Thymus (tissue), 11 donors: Measurements from ENCODE around the gene CFAP126. TPM values are rescaled to one million over a fixed set of nuclear protein-coding genes. Genes with fewer than 3 reads are reported as not detected.
"Not testable (repeated sequence)": the region's sequence is repeated elsewhere in the genome, so short reads cannot be mapped to it uniquely, and the experiment has no call there.

Experiments used
- DNase-seq, 9 donors: peaks; one replicate each; pipeline ENCODE4 v3.0.0-alpha.2; 2013; ENCODE audit warnings: low spot score in 9 of 9, low read depth in 6 of 9, missing footprints in 1 of 9
- H3K27ac ChIP-seq, 2 donors: one replicate each; pipeline ENCODE4 v1.5.1; 2013; ENCODE audit warnings: control low read depth in 1 of 2, low read depth in 1 of 2, low read length in 1 of 2, mild to moderate bottlenecking in 1 of 2, moderate library complexity in 1 of 2
- H3K27me3 ChIP-seq, 2 donors: one replicate each; pipeline ENCODE4 v1.5.1; 2013; ENCODE audit warnings: low read length in 1 of 2; ENCODE audit not compliant: control insufficient read depth in 2 of 2, insufficient read depth in 1 of 2
- H3K36me3 ChIP-seq, 2 donors: one replicate each; pipeline ENCODE4 v1.5.1; 2013; ENCODE audit warnings: low read length in 1 of 2, mild to moderate bottlenecking in 1 of 2, moderate library complexity in 1 of 2; ENCODE audit not compliant: control insufficient read depth in 2 of 2, insufficient read depth in 2 of 2
- H3K4me1 ChIP-seq, 2 donors: one replicate each; pipeline ENCODE4 v1.5.1; 2013; ENCODE audit warnings: low read length in 2 of 2; ENCODE audit not compliant: control insufficient read depth in 2 of 2, insufficient read depth in 2 of 2
- H3K4me3 ChIP-seq, 2 donors: one replicate each; pipeline ENCODE4 v1.5.1; 2013; ENCODE audit warnings: low read length in 2 of 2, control low read depth in 1 of 2, mild to moderate bottlenecking in 1 of 2
- H3K9me3 ChIP-seq, 2 donors: one replicate each; pipeline ENCODE4 v1.5.1; 2013; ENCODE audit warnings: low read length in 1 of 2, mild to moderate bottlenecking in 1 of 2; ENCODE audit not compliant: control insufficient read depth in 2 of 2, insufficient read depth in 1 of 2
- WGBS: extraction: QIAGEN DNeasy Blood & Tissue Kit; methylation state at CpG from one replicate; pipeline ENCODE4 v1.1.7; 2013; 5-methylcytosine and 5-hydroxymethylcytosine counted together
- polyA plus RNA-seq: library from polyadenylated mRNA; stranded (reverse); fragments of 200-250 nt; gene quantifications from one replicate; pipeline ENCODE4 v1.2.3, GENCODE V29; 2013
- total RNA-seq: library from RNA; stranded (reverse); fragments of 120-200 nt; gene quantifications from one replicate; pipeline ENCODE4 v1.2.4, GENCODE V29; 2013
- donor health status: healthy.

The CFAP126 gene
- total and polyA plus RNA-seq, 2 donors: 0.09 to 1.0 TPM

GRCh38 chr1:161389158-161389557 lies 21.5 kb upstream of the CFAP126 start:
- peak overlapping the region; percentile 48 to 85 for H3K4me3 ChIP-seq
- peak overlapping the region in 1 of 2 donors; percentile 87 for H3K27ac ChIP-seq
- 84% methylated on average over 16 of the region's 16 CpGs for whole genome bisulfite sequencing
- H3K9me3 ChIP-seq, H3K27me3 ChIP-seq, DNase-seq, H3K36me3 ChIP-seq: not testable (repeated sequence)
- H3K4me1 ChIP-seq: peaks cover 8 to 12% of the 10 kb centered on the region in 2 donors

GRCh38 chr1:161388639-161389038 lies 21.0 kb upstream of the CFAP126 start:
- Histone ChIP-seq H3K4me3 (no peak overlapping the region), H3K27me3 (peaks cover 0 to 9% of the 10 kb centered on the region in 2 donors), H3K4me1 (peaks cover 8 to 12% of the 10 kb centered on the region in 2 donors), H3K27ac (no peak overlapping the region), H3K36me3 (no peaks in the 10 kb centered on the region), H3K9me3 (no peaks in the 10 kb centered on the region)
- no peak for DNase-seq
- WGBS: 90% methylated on average over 3 of the region's 3 CpGs

- H3K27me3 ChIP-seq: no peaks in the 10 kb centered on the region
- WGBS: 56% methylated on average over 4 of the region's 4 CpGs
- H3K36me3 ChIP-seq: no peaks in the 10 kb centered on the region
- peak overlapping the region in 1 of 2 donors; percentile 38 for H3K27ac ChIP-seq
- H3K9me3 ChIP-seq: no peaks in the 10 kb centered on the region
- no peak overlapping the region for H3K4me3 ChIP-seq
- DNase-seq: peak in 7 of 9 donors; percentile 28 to 76 (median 42)
- H3K4me1 ChIP-seq: no peaks in the 10 kb centered on the region
These were observed 14.7 kb upstream of the CFAP126 start for GRCh38 chr1:161382214-161383019.

GRCh38 chr1:161381707-161382106 lies 14.0 kb upstream of the CFAP126 start:
- Histone ChIP-seq H3K36me3 (no peaks in the 10 kb centered on the region), H3K4me1 (no peaks in the 10 kb centered on the region), H3K9me3 (no peaks in the 10 kb centered on the region), H3K27me3 (no peaks in the 10 kb centered on the region), H3K4me3 (no peak overlapping the region), H3K27ac (no peak overlapping the region)
- WGBS: 58% methylated on average over 6 of the region's 6 CpGs
- DNase-seq: no peak

DNA sequence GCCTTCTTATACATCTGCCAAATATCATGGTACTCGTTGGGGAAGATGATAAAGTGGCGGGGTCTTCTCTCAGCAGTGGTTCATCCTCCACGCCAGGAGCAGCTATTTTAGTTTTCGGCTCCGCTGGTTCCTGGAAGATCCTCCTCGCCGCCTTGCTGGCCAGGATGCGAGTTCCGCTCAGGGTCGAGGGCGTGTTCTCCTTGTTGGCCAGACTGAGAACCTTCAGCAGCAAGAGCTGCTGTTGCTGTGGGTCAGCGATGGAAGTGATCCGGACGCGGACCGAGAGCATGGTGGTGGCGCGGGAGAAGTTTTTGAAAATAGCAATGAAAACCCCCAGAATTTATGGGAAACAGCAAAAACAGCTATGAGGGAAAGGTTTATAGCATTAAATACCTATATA lies 11.4 kb upstream of the CFAP126 start:
- Histone ChIP-seq H3K4me3 (peak overlapping the region in 1 of 2 donors; percentile 15), H3K4me1 (no peaks in the 10 kb centered on the region), H3K9me3 (no peaks in the 10 kb centered on the region), H3K36me3 (no peaks in the 10 kb centered on the region), H3K27ac (no peak overlapping the region), H3K27me3 (no peaks in the 10 kb centered on the region)
- peak in 1 of 9 donors; percentile 14 for DNase-seq
- 92% methylated on average over 18 of the region's 18 CpGs for WGBS

DNA sequence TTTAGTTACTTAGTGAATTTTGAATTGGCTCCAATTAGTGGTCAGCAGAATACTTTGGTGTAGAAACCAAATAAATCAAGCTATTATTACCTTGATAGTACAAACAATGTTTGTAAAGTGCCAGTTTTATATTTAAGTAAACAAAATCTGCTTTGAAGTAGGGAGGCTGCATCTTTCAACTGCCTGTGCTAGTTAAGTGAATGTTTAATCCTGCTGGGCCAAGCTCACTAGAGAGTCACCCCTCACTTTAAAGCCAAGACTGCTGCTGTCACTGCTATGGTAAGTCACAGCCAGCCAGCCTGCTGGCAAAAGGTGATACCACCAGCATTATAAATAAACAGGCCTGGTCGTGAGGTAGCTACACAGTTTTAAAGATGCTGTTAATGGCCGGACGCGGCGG lies 10.3 kb upstream of the CFAP126 start:
- H3K4me1 ChIP-seq: no peaks in the 10 kb centered on the region
- H3K27ac ChIP-seq: no peak overlapping the region
- H3K36me3 ChIP-seq: no peaks in the 10 kb centered on the region
- over 99% methylated on average over 5 of the region's 5 CpGs for WGBS
- no peak overlapping the region for H3K4me3 ChIP-seq
- H3K9me3 ChIP-seq: no peaks in the 10 kb centered on the region
- DNase-seq: no peak
- H3K27me3 ChIP-seq: no peaks in the 10 kb centered on the region

DNA sequence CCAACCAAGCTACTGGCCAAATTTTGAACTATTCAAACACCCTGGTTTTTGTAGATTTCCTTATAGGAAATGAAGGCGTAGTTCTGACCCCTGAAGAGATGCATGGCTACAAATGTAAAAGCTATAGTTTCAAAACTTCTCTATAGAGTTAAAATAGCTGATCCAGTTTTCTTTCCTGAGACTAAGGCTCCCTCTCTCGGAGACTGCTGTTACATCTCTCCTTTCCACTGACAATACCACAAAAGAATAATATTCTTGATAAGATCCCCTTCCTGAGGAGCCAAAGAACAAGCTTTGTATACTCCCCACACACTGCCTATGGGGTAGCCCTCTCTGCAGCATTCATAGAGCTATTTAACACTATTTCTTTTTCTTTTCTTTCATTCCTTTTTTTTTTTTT lies 6.7 kb upstream of the CFAP126 start:
- H3K4me1 ChIP-seq: no peaks in the 10 kb centered on the region
- H3K9me3 ChIP-seq: no peaks in the 10 kb centered on the region
- no peak overlapping the region for H3K27ac ChIP-seq
- no peak overlapping the region for H3K4me3 ChIP-seq
- WGBS: 51% methylated on average over 2 of the region's 2 CpGs
- no peak for DNase-seq
- no peaks in the 10 kb centered on the region for H3K27me3 ChIP-seq
- no peaks in the 10 kb centered on the region for H3K36me3 ChIP-seq

- Histone ChIP-seq H3K27ac (no peak overlapping the region), H3K4me1 (no peaks in the 10 kb centered on the region), H3K36me3 (no peaks in the 10 kb centered on the region), H3K27me3 (no peaks in the 10 kb centered on the region), H3K4me3 (no peak overlapping the region), H3K9me3 (no peaks in the 10 kb centered on the region)
- DNase-seq: no peak
These were observed 5.8 kb upstream of the CFAP126 start for GRCh38 chr1:161373442-161373841.

GRCh38 chr1:161365207-161365606 lies 2.5 kb downstream of the CFAP126 start:
- Histone ChIP-seq H3K4me3 (no peak overlapping the region), H3K4me1 (no peaks in the 10 kb centered on the region), H3K9me3 (no peaks in the 10 kb centered on the region), H3K27me3 (no peaks in the 10 kb centered on the region), H3K27ac (no peak overlapping the region), H3K36me3 (peaks cover 24 to 27% of the 10 kb centered on the region in 2 donors)
- DNase-seq: no peak
